HepG2 (cell line): ENCODE data around the gene SLC16A6. TPM values are rescaled to one million over a fixed set of nuclear protein-coding genes. Genes with fewer than 3 reads are reported as not detected.

Source experiments
- ATF1 ChIP-seq: IDR thresholded peaks from 2 replicates; pipeline ENCODE4 v1.6.1; 2016; ENCODE audit warnings: mild to moderate bottlenecking, control low read depth
- GATAD1 ChIP-seq: IDR thresholded peaks from 2 replicates; pipeline ENCODE4 v1.6.1; 2016; ENCODE audit warnings: missing genetic modification reagents, missing compliant biosample characterization
- GTF3A ChIP-seq: sonication (generic); formaldehyde crosslinking; conservative IDR thresholded peaks from 2 replicates; pipeline ENCODE4 v1.4.0; 2020; ENCODE audit warnings: mild to moderate bottlenecking, missing genetic modification reagents
- HES4 ChIP-seq: sonication (generic); formaldehyde crosslinking; IDR thresholded peaks from 2 replicates; pipeline ENCODE4 v1.9.0; 2021; ENCODE audit warnings: mild to moderate bottlenecking, missing genetic modification reagents, borderline replicate concordance
- HOXA3 ChIP-seq: sonication (generic); formaldehyde crosslinking; IDR thresholded peaks from 2 replicates; pipeline ENCODE4 v1.5.0; 2020; ENCODE audit warnings: missing genetic modification reagents
- IKZF4 ChIP-seq: sonication (generic); formaldehyde crosslinking; IDR thresholded peaks from 2 replicates; pipeline ENCODE4 v1.5.1; 2020; ENCODE audit warnings: borderline replicate concordance, mild to moderate bottlenecking, low read depth, missing genetic modification reagents; ENCODE audit errors: not compliant biosample characterization
- MTA1 ChIP-seq: sonication (generic); formaldehyde crosslinking; IDR thresholded peaks from 2 replicates; pipeline ENCODE4 v1.4.0; 2020; ENCODE audit warnings: missing genetic modification reagents, mild to moderate bottlenecking, borderline replicate concordance
- PHF8 ChIP-seq: sonication (generic); formaldehyde crosslinking; IDR thresholded peaks from 2 replicates; pipeline ENCODE4 v1.5.0; 2020; ENCODE audit warnings: missing genetic modification reagents
- RBFOX2 ChIP-seq: fragments of 200-400 bp; formaldehyde crosslinking; IDR thresholded peaks from 2 replicates; pipeline ENCODE4 v1.6.1; 2017; ENCODE audit warnings: low read depth, mild to moderate bottlenecking, low read length
- ZBTB20 ChIP-seq: sonication (generic); formaldehyde crosslinking; IDR thresholded peaks from 2 replicates; pipeline ENCODE4 v1.8.1; 2023; ENCODE audit warnings: missing genetic modification reagents, low read depth, mild to moderate bottlenecking, borderline replicate concordance
- ZFP1 ChIP-seq: IDR thresholded peaks from 2 replicates; pipeline ENCODE4 v1.6.1; 2016
- ZMAT3 ChIP-seq: sonication (generic); formaldehyde crosslinking; conservative IDR thresholded peaks from 2 replicates; pipeline ENCODE4 v1.7.0; 2021; ENCODE audit warnings: missing genetic modification reagents
- ZNF446 ChIP-seq: sonication (generic); formaldehyde crosslinking; IDR thresholded peaks from 2 replicates; pipeline ENCODE4 v1.5.0; 2020; ENCODE audit warnings: mild to moderate bottlenecking, missing genetic modification reagents
- ZNF530 ChIP-seq: sonication (generic); formaldehyde crosslinking; IDR thresholded peaks from 2 replicates; pipeline ENCODE4 v1.5.0; 2020; ENCODE audit warnings: low read depth, mild to moderate bottlenecking, missing genetic modification reagents
- ZNF572 ChIP-seq: sonication (generic); formaldehyde crosslinking; IDR thresholded peaks from 2 replicates; pipeline ENCODE4 v1.5.1; 2020; ENCODE audit warnings: mild to moderate bottlenecking, missing genetic modification reagents
- ZNF75D ChIP-seq: sonication (generic); formaldehyde crosslinking; IDR thresholded peaks from 2 replicates; pipeline ENCODE4 v1.8.1; 2023; ENCODE audit warnings: missing genetic modification reagents, mild to moderate bottlenecking, borderline replicate concordance
- ZNF768 ChIP-seq: sonication (generic); formaldehyde crosslinking; IDR thresholded peaks from 2 replicates; pipeline ENCODE4 v1.4.0; 2020; ENCODE audit warnings: missing genetic modification reagents
- polyA plus RNA-seq, 8 experiments: library from polyadenylated mRNA; depleted of rRNA in 3 of 8; stranded (reverse) in 7 of 8; unstranded in 1 of 8; fragments of >200 nt; fragmentation: Illumina TruSeq in 4 of 8; extraction: Trizol in 4 of 8; gene quantifications; 2 replicates each; pipeline versions ENCODE4 v1.2.1 to v1.2.3, GENCODE V29; 2011 to 2016; ENCODE audit warnings: low read depth in 4 of 8, missing spikeins in 1 of 8, mixed read lengths in 1 of 8; ENCODE audit not compliant: insufficient read depth in 1 of 8
- total RNA-seq, 5 experiments: library from RNA; depleted of rRNA; stranded (reverse); fragments of >200 nt; fragmentation: Illumina TruSeq; extraction: Trizol; gene quantifications; 2 replicates each; pipeline ENCODE4 v1.2.3, GENCODE V29; 2016; ENCODE audit warnings: low read depth in 1 of 5
- TF ChIP-seq, protein P1 (sequence below): sonication (generic); formaldehyde crosslinking; IDR thresholded peaks from 2 replicates; pipeline ENCODE4 v1.8.1; 2023; ENCODE audit warnings: mild to moderate bottlenecking, missing genetic modification reagents
- TF ChIP-seq, protein P2 (sequence below): sonication (generic); formaldehyde crosslinking; IDR thresholded peaks from 2 replicates; pipeline ENCODE4 v1.9.0; 2021; ENCODE audit warnings: missing genetic modification reagents, borderline replicate concordance
- TF ChIP-seq, protein P3 (sequence below): sonication (generic); formaldehyde crosslinking; IDR thresholded peaks from 2 replicates; pipeline ENCODE4 v1.4.0; 2020; ENCODE audit warnings: missing genetic modification reagents, borderline replicate concordance
- TF ChIP-seq, protein P4 (sequence below): sonication (generic); formaldehyde crosslinking; IDR thresholded peaks from 2 replicates; pipeline ENCODE4 v1.8.0; 2022; ENCODE audit warnings: mild to moderate bottlenecking, missing genetic modification reagents, borderline replicate concordance
- TF ChIP-seq, protein P5 (sequence below): sonication (generic); formaldehyde crosslinking; IDR thresholded peaks from 2 replicates; pipeline ENCODE4 v1.4.0; 2020; ENCODE audit warnings: mild to moderate bottlenecking, missing genetic modification reagents

The SLC16A6 gene
- total and polyA plus RNA-seq, 2 of the 13 experiments (the other 11 are each of a cell fraction or from before 2014, with no cell fraction given) = 1.1 to 44.7 TPM

DNA sequence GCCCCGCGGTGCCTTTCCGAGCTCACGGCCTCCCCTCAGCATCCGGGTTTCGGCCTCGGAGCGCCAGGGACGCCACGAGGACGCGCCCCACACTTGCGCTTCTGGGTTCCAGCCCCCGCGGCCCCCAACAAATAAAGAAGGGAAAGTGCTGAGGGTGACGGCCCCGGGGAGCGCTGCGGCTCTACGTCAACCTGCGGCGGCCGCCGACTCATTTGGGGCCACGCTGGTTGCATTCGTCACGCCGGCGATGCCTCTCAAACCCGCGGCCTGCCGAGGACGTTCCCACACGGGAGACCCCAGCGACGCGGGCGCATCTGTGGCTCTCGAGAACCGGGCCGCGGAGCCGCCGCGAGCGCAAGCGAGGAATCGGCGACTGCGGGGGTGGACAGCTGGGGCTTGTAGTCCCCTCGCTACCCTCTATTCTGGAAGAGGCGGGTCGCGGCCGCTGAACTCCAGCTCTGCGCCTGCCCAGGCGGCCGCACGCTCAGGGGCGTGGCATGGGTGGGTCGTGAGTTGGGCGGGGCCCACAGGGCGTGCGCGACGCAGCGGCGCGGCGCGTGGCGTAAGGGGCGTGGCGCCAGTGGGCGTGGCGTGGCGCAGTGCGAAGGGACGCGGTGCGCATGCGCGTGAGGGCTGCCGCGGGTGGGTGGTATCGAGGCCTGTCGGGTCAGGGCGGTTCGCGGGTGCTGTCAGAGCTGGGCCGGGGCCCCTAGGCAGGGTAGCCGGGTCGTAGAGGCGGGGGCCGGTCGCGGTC lies 43.3 kb downstream of the SLC16A6 start, which contains the start of gene AMZ2 (continued):
- TF ChIP-seq, protein P1, sequence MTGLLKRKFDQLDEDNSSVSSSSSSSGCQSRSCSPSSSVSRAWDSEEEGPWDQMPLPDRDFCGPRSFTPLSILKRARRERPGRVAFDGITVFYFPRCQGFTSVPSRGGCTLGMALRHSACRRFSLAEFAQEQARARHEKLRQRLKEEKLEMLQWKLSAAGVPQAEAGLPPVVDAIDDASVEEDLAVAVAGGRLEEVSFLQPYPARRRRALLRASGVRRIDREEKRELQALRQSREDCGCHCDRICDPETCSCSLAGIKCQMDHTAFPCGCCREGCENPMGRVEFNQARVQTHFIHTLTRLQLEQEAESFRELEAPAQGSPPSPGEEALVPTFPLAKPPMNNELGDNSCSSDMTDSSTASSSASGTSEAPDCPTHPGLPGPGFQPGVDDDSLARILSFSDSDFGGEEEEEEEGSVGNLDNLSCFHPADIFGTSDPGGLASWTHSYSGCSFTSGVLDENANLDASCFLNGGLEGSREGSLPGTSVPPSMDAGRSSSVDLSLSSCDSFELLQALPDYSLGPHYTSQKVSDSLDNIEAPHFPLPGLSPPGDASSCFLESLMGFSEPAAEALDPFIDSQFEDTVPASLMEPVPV = peak; percentile 98
- TF ChIP-seq RBFOX2 = peak; percentile 100
- peak; percentile 92; the same call in 1 of the 2 replicates for TF ChIP-seq ZNF572 (CRISPR knock-in tag)
- TF ChIP-seq, protein P2, sequence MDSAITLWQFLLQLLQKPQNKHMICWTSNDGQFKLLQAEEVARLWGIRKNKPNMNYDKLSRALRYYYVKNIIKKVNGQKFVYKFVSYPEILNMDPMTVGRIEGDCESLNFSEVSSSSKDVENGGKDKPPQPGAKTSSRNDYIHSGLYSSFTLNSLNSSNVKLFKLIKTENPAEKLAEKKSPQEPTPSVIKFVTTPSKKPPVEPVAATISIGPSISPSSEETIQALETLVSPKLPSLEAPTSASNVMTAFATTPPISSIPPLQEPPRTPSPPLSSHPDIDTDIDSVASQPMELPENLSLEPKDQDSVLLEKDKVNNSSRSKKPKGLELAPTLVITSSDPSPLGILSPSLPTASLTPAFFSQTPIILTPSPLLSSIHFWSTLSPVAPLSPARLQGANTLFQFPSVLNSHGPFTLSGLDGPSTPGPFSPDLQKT = no peak
- peak; percentile 100 for TF ChIP-seq PHF8 (CRISPR knock-in tag)
- TF ChIP-seq IKZF4 (CRISPR knock-in tag) = no peak
- TF ChIP-seq GATAD1 (CRISPR knock-in tag) = peak; percentile 77
- peak; percentile 85 for TF ChIP-seq HOXA3 (CRISPR knock-in tag)
- TF ChIP-seq ZBTB20 (CRISPR knock-in tag) = peak; percentile 23
- no peak; the same call in 1 of the 2 replicates for TF ChIP-seq ZNF446 (CRISPR knock-in tag)
- TF ChIP-seq ATF1 (CRISPR knock-in tag) = no peak
- TF ChIP-seq GTF3A = no peak
- TF ChIP-seq MTA1 (CRISPR knock-in tag) = peak; percentile 30; the same call in 1 of the 2 replicates
- TF ChIP-seq, protein P3, sequence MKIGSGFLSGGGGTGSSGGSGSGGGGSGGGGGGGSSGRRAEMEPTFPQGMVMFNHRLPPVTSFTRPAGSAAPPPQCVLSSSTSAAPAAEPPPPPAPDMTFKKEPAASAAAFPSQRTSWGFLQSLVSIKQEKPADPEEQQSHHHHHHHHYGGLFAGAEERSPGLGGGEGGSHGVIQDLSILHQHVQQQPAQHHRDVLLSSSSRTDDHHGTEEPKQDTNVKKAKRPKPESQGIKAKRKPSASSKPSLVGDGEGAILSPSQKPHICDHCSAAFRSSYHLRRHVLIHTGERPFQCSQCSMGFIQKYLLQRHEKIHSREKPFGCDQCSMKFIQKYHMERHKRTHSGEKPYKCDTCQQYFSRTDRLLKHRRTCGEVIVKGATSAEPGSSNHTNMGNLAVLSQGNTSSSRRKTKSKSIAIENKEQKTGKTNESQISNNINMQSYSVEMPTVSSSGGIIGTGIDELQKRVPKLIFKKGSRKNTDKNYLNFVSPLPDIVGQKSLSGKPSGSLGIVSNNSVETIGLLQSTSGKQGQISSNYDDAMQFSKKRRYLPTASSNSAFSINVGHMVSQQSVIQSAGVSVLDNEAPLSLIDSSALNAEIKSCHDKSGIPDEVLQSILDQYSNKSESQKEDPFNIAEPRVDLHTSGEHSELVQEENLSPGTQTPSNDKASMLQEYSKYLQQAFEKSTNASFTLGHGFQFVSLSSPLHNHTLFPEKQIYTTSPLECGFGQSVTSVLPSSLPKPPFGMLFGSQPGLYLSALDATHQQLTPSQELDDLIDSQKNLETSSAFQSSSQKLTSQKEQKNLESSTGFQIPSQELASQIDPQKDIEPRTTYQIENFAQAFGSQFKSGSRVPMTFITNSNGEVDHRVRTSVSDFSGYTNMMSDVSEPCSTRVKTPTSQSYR (CRISPR knock-in tag) = peak; percentile 26; the same call in 1 of the 2 replicates
- peak; percentile 61; the same call in 1 of the 2 replicates for TF ChIP-seq ZFP1 (CRISPR knock-in tag)
- TF ChIP-seq, protein P4, sequence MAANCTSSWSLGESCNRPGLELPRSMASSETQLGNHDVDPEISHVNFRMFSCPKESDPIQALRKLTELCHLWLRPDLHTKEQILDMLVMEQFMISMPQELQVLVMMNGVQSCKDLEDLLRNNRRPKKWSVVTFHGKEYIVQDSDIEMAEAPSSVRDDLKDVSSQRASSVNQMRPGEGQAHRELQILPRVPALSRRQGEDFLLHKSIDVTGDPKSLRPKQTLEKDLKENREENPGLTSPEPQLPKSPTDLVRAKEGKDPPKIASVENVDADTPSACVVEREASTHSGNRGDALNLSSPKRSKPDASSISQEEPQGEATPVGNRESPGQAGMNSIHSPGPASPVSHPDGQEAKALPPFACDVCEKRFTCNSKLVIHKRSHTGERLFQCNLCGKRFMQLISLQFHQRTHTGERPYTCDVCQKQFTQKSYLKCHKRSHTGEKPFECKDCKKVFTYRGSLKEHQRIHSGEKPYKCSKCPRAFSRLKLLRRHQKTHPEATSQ = no peak; the same call in 1 of the 2 replicates
- peak; percentile 93; the same call in 1 of the 2 replicates for TF ChIP-seq ZMAT3
- no peak for TF ChIP-seq ZNF75D (CRISPR knock-in tag)
- TF ChIP-seq ZNF768 (CRISPR knock-in tag) = peak; percentile 82
- TF ChIP-seq ZNF530 = no peak
- 0 out of 2 replicates have a peak, but pooled peaks have one; percentile 66 for TF ChIP-seq HES4
- TF ChIP-seq, protein P5, sequence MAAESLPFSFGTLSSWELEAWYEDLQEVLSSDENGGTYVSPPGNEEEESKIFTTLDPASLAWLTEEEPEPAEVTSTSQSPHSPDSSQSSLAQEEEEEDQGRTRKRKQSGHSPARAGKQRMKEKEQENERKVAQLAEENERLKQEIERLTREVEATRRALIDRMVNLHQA (CRISPR knock-in tag) = no peak
